HCT116 (cell line): Measurements from ENCODE around the gene GRAMD1C. TPM values are rescaled to one million over a fixed set of nuclear protein-coding genes. Genes with fewer than 3 reads are reported as not detected.
"Not testable (repeated sequence)": the region's sequence is repeated elsewhere in the genome, so short reads cannot be mapped to it uniquely, and the experiment has no call there.

Source experiments
- ATAC-seq: fragments of 200-7000 bp; cut with Tn5 transposase; 2 replicates; pipeline ENCODE4 v1.9.1; 2020; ENCODE audit warnings: mild to moderate bottlenecking, moderate library complexity
- BruUV-seq: library from RNA; stranded (reverse); fragments of 400-500 nt; replicated peaks from 2 replicates; lab custom pipeline; 2021; lab: Mats Ljungman, UMichigan
- CTCF ChIA-PET: fragments of 300-600 bp; sonication (Branson Sonifier 250); formaldehyde crosslinking; loops from one replicate; lab custom pipeline; 2021; ENCODE audit warnings: antibody characterized with exemption; lab: Charles Lee
- POLR2A ChIA-PET: fragments of 300-600, 350-600 bp; sonication (Branson Sonifier 250); formaldehyde crosslinking; loops from one replicate; lab custom pipeline; 2021; ENCODE audit warnings: antibody characterized with exemption; lab: Charles Lee
- RAD21 ChIA-PET, 2 experiments: fragments of 300-600 bp; sonication (Branson Sonifier 250); formaldehyde crosslinking; loops; one replicate each; lab custom pipeline; 2023; ENCODE audit warnings: low total read pairs in 2 of 2; ENCODE audit not compliant: uncharacterized antibody in 2 of 2, unreplicated experiment in 2 of 2, low non-redundant PET in 1 of 2; lab: Charles Lee
- DNase-seq: peaks from one replicate; pipeline ENCODE4 v3.0.0-alpha.2; 2010; ENCODE audit warnings: low read depth, low spot score
- H2AFZ ChIP-seq: fragments of 200-600 bp; shearing (Covaris generic), sonication (generic); 2 replicates; pipeline ENCODE4 v1.6.1; 2017; ENCODE audit warnings: low read depth, mixed run types, mixed read lengths, antibody characterized with exemption, low read length; ENCODE audit not compliant: poor library complexity, severe bottlenecking
- H3K27ac ChIP-seq: 2 replicates; pipeline ENCODE4 v1.5.1; 2012; ENCODE audit warnings: low read depth, low read length
- H3K27me3 ChIP-seq: fragments of 200-600 bp; sonication (generic); 2 replicates; pipeline ENCODE4 v1.6.1; 2016; ENCODE audit warnings: mixed run types, low read length, mixed read lengths; ENCODE audit not compliant: insufficient read depth
- H3K36me3 ChIP-seq, 2 experiments: fragments of 200-500 bp in 1 of 2; fragments of 200-600 bp in 1 of 2; sonication (Bioruptor generic) in 1 of 2; sonication (generic) in 1 of 2; 2 replicates each; pipeline versions ENCODE4 v1.5.1 to v1.6.1; 2014 to 2016; ENCODE audit warnings: low read length in 2 of 2, inconsistent platforms in 1 of 2, mixed read lengths in 1 of 2, mixed run types in 1 of 2; ENCODE audit not compliant: insufficient read depth in 2 of 2, control insufficient read depth in 1 of 2
- H3K4me1 ChIP-seq, 2 experiments: fragments of 200-600 bp in 1 of 2; sonication (generic) in 1 of 2; 2 replicates each; pipeline versions ENCODE4 v1.5.1 to v1.6.1; 2012 to 2017; ENCODE audit warnings: low read length in 2 of 2, inconsistent platforms in 1 of 2, mild to moderate bottlenecking in 1 of 2, mixed read lengths in 1 of 2, mixed run types in 1 of 2, moderate library complexity in 1 of 2; ENCODE audit not compliant: insufficient read depth in 2 of 2, control insufficient read depth in 1 of 2
- H3K4me2 ChIP-seq: fragments of 200-600 bp; sonication (generic); 2 replicates; pipeline ENCODE4 v1.6.1; 2017; ENCODE audit warnings: mixed run types, low read length, mixed read lengths
- H3K4me3 ChIP-seq, 2 experiments: fragments of 200-600 bp in 1 of 2; sonication (generic) in 1 of 2; replicated peaks in 1 of 2; 2 replicates each; pipeline ENCODE4 v1.5.1; 2011 to 2016; ENCODE audit warnings: low read length in 2 of 2, control low read depth in 1 of 2, low read depth in 1 of 2, mild to moderate bottlenecking in 1 of 2, mixed read lengths in 1 of 2, mixed run types in 1 of 2
- H3K79me2 ChIP-seq: fragments of 200-600 bp; sonication (generic); 2 replicates; pipeline ENCODE4 v1.6.1; 2017; ENCODE audit warnings: mild to moderate bottlenecking, mixed run types, low read length, moderate library complexity, mixed read lengths; ENCODE audit not compliant: insufficient read depth
- H3K9ac ChIP-seq: fragments of 200-600 bp; sonication (generic); 2 replicates; pipeline ENCODE4 v1.6.1; 2016; ENCODE audit warnings: low read length, mixed read lengths
- H3K9me2 ChIP-seq: fragments of 200-600 bp; sonication (generic), shearing (Covaris generic); 2 replicates; pipeline ENCODE4 v1.6.1; 2017; ENCODE audit warnings: mixed run types, mild to moderate bottlenecking, moderate library complexity; ENCODE audit not compliant: insufficient read depth
- H3K9me3 ChIP-seq, 2 experiments: fragments of 200-500 bp in 1 of 2; fragments of 200-600 bp in 1 of 2; sonication (Bioruptor generic) in 1 of 2; sonication (generic) in 1 of 2; 2 replicates each; pipeline ENCODE4 v1.6.1; 2014 to 2017; ENCODE audit warnings: low read length in 2 of 2, mixed read lengths in 2 of 2, inconsistent platforms in 1 of 2, low read depth in 1 of 2, mild to moderate bottlenecking in 1 of 2, mixed run types in 1 of 2, moderate library complexity in 1 of 2; ENCODE audit not compliant: control insufficient read depth in 1 of 2, insufficient read depth in 1 of 2
- H4K20me1 ChIP-seq: fragments of 200-600 bp; sonication (generic), shearing (Covaris generic); 2 replicates; pipeline ENCODE4 v1.6.1; 2017; ENCODE audit warnings: mixed run types, mild to moderate bottlenecking, moderate library complexity; ENCODE audit not compliant: insufficient read depth
- FOSL1 ChIP-seq: IDR thresholded peaks from 2 replicates; pipeline ENCODE4 v1.6.1; 2012; ENCODE audit warnings: low read depth
- SP1 ChIP-seq: IDR thresholded peaks from 2 replicates; pipeline ENCODE4 v1.6.1; 2012; ENCODE audit warnings: low read depth
- SRF ChIP-seq: IDR thresholded peaks from 2 replicates; pipeline ENCODE4 v1.6.1; 2012; ENCODE audit warnings: low read depth
- intact Hi-C: fragments of 100-400 bp; cut with micrococcal nuclease; formaldehyde crosslinking; loops from 2 replicates; pipeline ENCODE4 v1.10.0; 2022
- total RNA-seq: library from RNA; stranded (reverse); gene quantifications from one replicate; pipeline ENCODE4 v1.2.1, GENCODE V29; 2021; ENCODE audit not compliant: unreplicated experiment

The GRAMD1C gene
- total RNA-seq, 1 experiment from 2014 or later, result 7.9 TPM

DNA sequence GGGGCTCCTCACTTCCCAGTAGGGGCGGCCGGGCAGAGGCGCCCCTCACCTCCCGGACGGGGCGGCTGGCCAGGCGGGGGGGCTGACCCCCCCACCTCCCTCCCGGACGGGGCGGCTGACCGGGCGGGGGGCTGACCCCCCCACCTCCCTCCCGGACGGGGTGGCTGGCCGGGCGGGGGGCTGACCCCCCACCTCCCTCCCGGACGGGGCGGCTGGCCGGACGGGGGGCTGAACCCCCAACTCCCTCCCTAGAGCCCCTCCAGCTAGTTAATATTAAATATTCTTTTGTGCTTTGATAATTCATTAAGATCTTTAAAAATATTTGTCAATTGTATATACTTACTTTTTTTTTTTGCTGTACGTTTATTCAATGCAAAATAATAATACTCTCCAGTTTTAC is 11.3 kb downstream of the GRAMD1C start:
- H4K20me1 ChIP-seq, BruUV-seq, H3K9ac ChIP-seq, H3K4me1 ChIP-seq, H3K4me3 ChIP-seq, DNase-seq, ATAC-seq, H3K27ac ChIP-seq, H3K9me2 ChIP-seq, H3K4me2 ChIP-seq, H3K36me3 ChIP-seq, H2AFZ ChIP-seq, H3K79me2 ChIP-seq, H3K9me3 ChIP-seq, H3K27me3 ChIP-seq, RAD21 ChIA-PET, CTCF ChIA-PET: not testable (repeated sequence)
- intact Hi-C loops, result loop anchor here (10.0 kb wide), 1 partner anchor 305 kb away; no protein-coding TSS in a partner anchor
- POLR2A ChIA-PET, result interaction anchor here (0.6 kb wide), 1 partner anchor 9 kb away, joined by 3 read pairs; no protein-coding TSS in a partner anchor

DNA sequence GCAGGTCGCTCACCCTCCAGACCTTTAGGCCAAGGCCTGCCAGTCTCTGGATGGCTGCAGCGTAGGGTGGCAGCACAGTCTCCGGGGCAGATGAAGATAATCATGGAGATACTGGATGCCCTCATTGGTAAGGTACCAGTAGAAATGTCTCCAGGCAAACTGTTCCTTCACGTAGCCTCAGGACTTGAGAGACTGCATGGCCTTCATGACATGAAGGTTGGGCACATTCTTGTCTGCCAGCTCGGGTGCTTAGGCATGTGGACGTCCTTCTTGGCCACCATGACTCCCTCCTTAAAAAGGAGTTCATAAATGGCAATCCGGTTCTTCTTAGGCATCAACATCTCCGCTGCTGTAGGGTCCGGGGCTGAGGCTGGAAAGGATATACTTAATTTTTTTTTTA is 11.8 kb downstream of the GRAMD1C start:
- H2AFZ ChIP-seq, POLR2A ChIA-PET: not testable (repeated sequence)

GRCh38 chr3:113852506-113852905 is 13.9 kb downstream of the GRAMD1C start:
- BruUV-seq, result no TSS peak
- Histone ChIP-seq H3K9me3 (no peaks in the 10 kb centered on the region), H3K79me2 (no peaks in the 10 kb centered on the region), H3K4me2 (no peak overlapping the region), H3K9ac (no peak overlapping the region), H4K20me1 (no peaks in the 10 kb centered on the region), H3K4me1 (peaks cover 0 to 7% of the 10 kb centered on the region in 2 experiments; a peak in 1 of 4 replicates), H3K27me3 (no peaks in the 10 kb centered on the region), H3K27ac (no peak overlapping the region), H3K9me2 (no peaks in the 10 kb centered on the region), H3K36me3 (no peaks in the 10 kb centered on the region), H2AFZ (no peak overlapping the region), H3K4me3 (no peak overlapping the region)
- ATAC-seq (no peak), DNase-seq (no peak)
- RAD21 ChIA-PET, result no interaction called here
- intact Hi-C loops, result no loop called here
- TF ChIP-seq SRF, result no peak
- no peak for TF ChIP-seq SP1
- no peak for TF ChIP-seq FOSL1
- CTCF ChIA-PET, result no interaction called here
- POLR2A ChIA-PET, result no interaction called here

More for the DNA sequence above, 11.8 kb downstream of the GRAMD1C start:
- H3K27ac ChIP-seq, H3K9me2 ChIP-seq, DNase-seq, H3K4me3 ChIP-seq, H3K36me3 ChIP-seq, H3K9me3 ChIP-seq, BruUV-seq, RAD21 ChIA-PET, H3K4me2 ChIP-seq, H3K79me2 ChIP-seq, CTCF ChIA-PET, intact Hi-C loops, ATAC-seq, H3K9ac ChIP-seq, H4K20me1 ChIP-seq, H3K4me1 ChIP-seq, H3K27me3 ChIP-seq: not testable (repeated sequence)
